ENCODE measurements around the gene SLC9A9. TPM values are rescaled to one million over a fixed set of nuclear protein-coding genes. Genes with fewer than 3 reads are reported as not detected.

SLC9A9 gene
- total RNA-seq, 4 donors from 2014 or later = 7.8 to 19.6 (median 13.4) TPM

GRCh38 chr3:143313025-143313892, 535.0 kb downstream of the SLC9A9 start:
- Histone ChIP-seq H3K4me3 (replicated peaks in 1 of 3) (no peak overlapping the region), H3K4me1 (no peaks in the 10 kb centered on the region), H3K27me3 (no peaks in the 10 kb centered on the region), H3K9me3 (no peaks in the 10 kb centered on the region), H3K27ac (no peak overlapping the region), H3K36me3 (no peaks in the 10 kb centered on the region)
- DNase-seq = no peak
- TF ChIP-seq CTCF (IDR thresholded peaks at IDR 0.05) = no peak
- no peak for TF ChIP-seq POLR2A (IDR thresholded peaks at IDR 0.05)
- WGBS, 2 donors = 88 to 97% methylated on average over 6 of the region's 6 CpGs
- intact Hi-C loops (cut with DNase I) = no loop called here

- Histone ChIP-seq H3K27me3 (no peaks in the 10 kb centered on the region), H3K27ac (no peak overlapping the region), H3K9me3 (no peaks in the 10 kb centered on the region), H3K4me3 (replicated peaks in 1 of 3) (no peak overlapping the region), H3K36me3 (no peaks in the 10 kb centered on the region), H3K4me1 (peaks cover 0 to under 1% of the 10 kb centered on the region in 2 donors)
- intact Hi-C loops (cut with DNase I) = no loop called here
- TF ChIP-seq POLR2A (IDR thresholded peaks at IDR 0.05) (no peak), CTCF (IDR thresholded peaks at IDR 0.05) (no peak)
- 75 to 83% methylated on average over 1 of the region's 1 CpG for WGBS, 2 donors
- no peak for DNase-seq
These were observed 537.2 kb downstream of the SLC9A9 start for GRCh38 chr3:143311096-143311495.

DNA sequence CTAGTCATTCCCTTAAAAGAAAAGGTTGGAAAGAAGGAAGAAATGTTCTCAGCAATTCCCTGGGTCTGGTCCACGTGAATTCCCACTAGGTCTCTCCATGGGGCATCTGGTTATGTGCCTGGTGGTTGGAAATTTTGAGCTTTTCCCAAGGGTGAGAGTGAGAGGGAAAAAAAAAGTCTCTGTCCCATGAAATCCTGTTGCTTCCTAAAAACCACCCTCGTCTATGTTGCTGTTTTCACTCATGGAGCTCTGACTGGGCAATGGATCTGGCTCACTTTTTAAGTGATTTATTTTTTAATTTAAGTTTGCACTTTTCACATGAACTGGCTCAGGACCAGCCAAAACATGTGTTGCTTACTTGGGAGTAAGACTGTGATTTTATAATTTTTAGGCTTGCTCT, 538.6 kb downstream of the SLC9A9 start:
- TF ChIP-seq POLR2A (IDR thresholded peaks at IDR 0.05) = no peak
- TF ChIP-seq CTCF (IDR thresholded peaks at IDR 0.05) = no peak
- intact Hi-C loops (cut with DNase I) = no loop called here
- DNase-seq = no peak
- H3K27ac ChIP-seq = no peak overlapping the region
- H3K36me3 ChIP-seq = no peaks in the 10 kb centered on the region
- H3K27me3 ChIP-seq = no peaks in the 10 kb centered on the region
- peaks cover 0 to 4% of the 10 kb centered on the region in 2 donors for H3K4me1 ChIP-seq
- no peaks in the 10 kb centered on the region for H3K9me3 ChIP-seq
- 77 to 86% methylated on average over 2 of the region's 2 CpGs for WGBS, 2 donors
- no peak overlapping the region for H3K4me3 ChIP-seq (replicated peaks in 1 of 3)

DNA sequence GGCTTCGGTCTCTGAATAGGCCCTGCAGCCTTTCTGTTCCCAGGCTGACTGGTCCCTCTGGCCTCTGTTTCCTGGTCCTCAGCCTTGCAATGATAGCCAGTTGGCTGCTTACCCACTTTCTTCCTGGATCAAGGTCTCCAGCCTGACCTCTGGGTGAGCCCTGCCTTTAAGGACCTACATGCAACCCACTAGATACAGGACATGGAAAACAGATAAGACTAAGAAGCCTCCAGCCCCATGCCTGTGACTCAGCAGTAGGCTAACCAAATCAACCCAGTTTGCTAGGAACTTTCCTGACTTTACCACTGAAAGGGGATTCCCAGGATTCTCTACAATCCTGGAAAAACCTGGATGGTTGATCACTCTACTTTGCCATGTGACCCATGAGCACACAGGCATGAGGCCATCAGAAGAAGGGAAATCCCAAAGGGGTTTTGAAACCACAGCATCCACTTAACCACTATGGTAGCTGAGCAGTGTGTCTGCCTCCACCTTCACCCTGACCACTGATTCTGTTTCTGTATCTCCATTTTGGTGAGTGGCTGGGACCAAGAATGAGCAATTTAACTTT, 540.6 kb downstream of the SLC9A9 start:
- no peaks in the 10 kb centered on the region for H3K27me3 ChIP-seq
- H3K27ac ChIP-seq = no peak overlapping the region
- no peak overlapping the region for H3K4me3 ChIP-seq (replicated peaks in 1 of 3)
- H3K36me3 ChIP-seq = no peaks in the 10 kb centered on the region
- H3K9me3 ChIP-seq = no peaks in the 10 kb centered on the region
- WGBS, 2 donors = 90 to 95% methylated on average over 1 of the region's 1 CpG
- no peak for DNase-seq
- peaks cover 0 to 13% of the 10 kb centered on the region in 2 donors for H3K4me1 ChIP-seq
- intact Hi-C loops (cut with DNase I) = no loop called here
- TF ChIP-seq POLR2A (IDR thresholded peaks at IDR 0.05) (no peak), CTCF (IDR thresholded peaks at IDR 0.05) (no peak)

DNA sequence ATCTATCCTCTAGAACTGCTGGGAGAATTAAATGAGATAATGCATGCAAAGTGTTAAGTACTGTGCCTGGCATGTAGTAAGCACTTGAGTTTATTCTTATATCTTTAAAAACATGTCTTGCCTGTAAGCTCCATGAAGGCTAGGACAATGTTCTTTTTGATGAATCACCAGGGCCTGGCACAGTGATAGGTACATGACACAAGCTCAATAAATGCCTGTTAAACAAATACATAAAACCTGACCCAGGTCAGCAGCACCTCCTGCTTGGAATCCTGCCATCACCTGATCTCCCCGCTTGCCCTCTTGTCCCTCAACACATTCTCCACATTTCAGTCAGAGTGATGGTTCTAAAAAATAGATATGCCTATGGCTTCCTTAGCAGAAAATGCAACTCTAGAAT, 541.9 kb downstream of the SLC9A9 start:
- Histone ChIP-seq H3K27me3 (no peaks in the 10 kb centered on the region), H3K4me3 (replicated peaks in 1 of 3) (no peak overlapping the region), H3K9me3 (no peaks in the 10 kb centered on the region), H3K4me1 (peaks cover 0 to 13% of the 10 kb centered on the region in 2 donors), H3K27ac (no peak overlapping the region), H3K36me3 (no peaks in the 10 kb centered on the region)
- TF ChIP-seq POLR2A (IDR thresholded peaks at IDR 0.05) = no peak
- no peak for TF ChIP-seq CTCF (IDR thresholded peaks at IDR 0.05)
- DNase-seq = no peak
- intact Hi-C loops (cut with DNase I) = no loop called here
- 90 to 96% methylated on average over 1 of the region's 1 CpG for WGBS, 2 donors

Measured in thyroid gland (tissue), 4 donors.